Esophagus (tissue), 2 donors: ENCODE results near the gene RGS2. TPM values are rescaled to one million over a fixed set of nuclear protein-coding genes. Genes with fewer than 3 reads are reported as not detected.

Source experiments
- H3K27ac ChIP-seq, 2 donors: one replicate each; pipeline ENCODE4 v1.5.1; 2013; ENCODE audit warnings: low read depth in 2 of 2, mild to moderate bottlenecking in 2 of 2, inconsistent platforms in 1 of 2, low read length in 1 of 2, moderate library complexity in 1 of 2
- H3K27me3 ChIP-seq, 2 donors: one replicate each; pipeline ENCODE4 v1.6.1; 2013; ENCODE audit warnings: low read length in 2 of 2, control low read depth in 1 of 2, mild to moderate bottlenecking in 1 of 2; ENCODE audit not compliant: insufficient read depth in 2 of 2, control insufficient read depth in 1 of 2
- H3K36me3 ChIP-seq, 2 donors: one replicate each; pipeline ENCODE4 v1.6.1; 2013; ENCODE audit warnings: low read length in 1 of 2; ENCODE audit not compliant: control insufficient read depth in 2 of 2, insufficient read depth in 2 of 2
- H3K4me1 ChIP-seq, 2 donors: one replicate each; pipeline ENCODE4 v1.6.1; 2013; ENCODE audit warnings: low read length in 1 of 2; ENCODE audit not compliant: control insufficient read depth in 2 of 2, insufficient read depth in 2 of 2
- H3K4me3 ChIP-seq, 2 donors: one replicate each; pipeline ENCODE4 v1.5.1; 2013; ENCODE audit warnings: low read length in 2 of 2, mild to moderate bottlenecking in 2 of 2, low read depth in 1 of 2, moderate library complexity in 1 of 2
- H3K9me3 ChIP-seq, 2 donors: one replicate each; pipeline ENCODE4 v1.6.1; 2013; ENCODE audit warnings: mild to moderate bottlenecking in 2 of 2, low read depth in 1 of 2, low read length in 1 of 2, moderate library complexity in 1 of 2; ENCODE audit not compliant: control insufficient read depth in 2 of 2, insufficient read depth in 1 of 2
- WGBS, 2 donors: extraction: QIAGEN DNeasy Blood & Tissue Kit; methylation state at CpG; one replicate each; pipeline ENCODE4 v1.1.7; 2013; 5-methylcytosine and 5-hydroxymethylcytosine counted together
- polyA plus RNA-seq, 2 donors: library from polyadenylated mRNA; stranded (reverse); fragments of 200-250 nt; gene quantifications; one replicate each; pipeline ENCODE4 v1.2.3, GENCODE V29; 2013
- donor health status: healthy with polysubstance abuse.
- donor health status: Bipolar disorder and iron deficiency.

RGS2 gene
- polyA plus RNA-seq, 2 donors, result 31.4 to 52.5 TPM

GRCh38 chr1:192768463-192768862 is 40.4 kb upstream of the RGS2 start:
- no peaks in the 10 kb centered on the region for H3K27me3 ChIP-seq
- H3K4me1 ChIP-seq, result no peaks in the 10 kb centered on the region
- H3K36me3 ChIP-seq, result no peaks in the 10 kb centered on the region
- H3K9me3 ChIP-seq, result no peaks in the 10 kb centered on the region
- H3K27ac ChIP-seq, result no peak overlapping the region
- no peak overlapping the region for H3K4me3 ChIP-seq

GRCh38 chr1:192771341-192771740 is 37.5 kb upstream of the RGS2 start:
- Histone ChIP-seq H3K27ac (no peak overlapping the region), H3K4me1 (no peaks in the 10 kb centered on the region), H3K4me3 (no peak overlapping the region), H3K36me3 (no peaks in the 10 kb centered on the region), H3K9me3 (no peaks in the 10 kb centered on the region), H3K27me3 (no peaks in the 10 kb centered on the region)
- WGBS, 2 donors, result 94 to 95% methylated on average over 4 of the region's 4 CpGs

DNA sequence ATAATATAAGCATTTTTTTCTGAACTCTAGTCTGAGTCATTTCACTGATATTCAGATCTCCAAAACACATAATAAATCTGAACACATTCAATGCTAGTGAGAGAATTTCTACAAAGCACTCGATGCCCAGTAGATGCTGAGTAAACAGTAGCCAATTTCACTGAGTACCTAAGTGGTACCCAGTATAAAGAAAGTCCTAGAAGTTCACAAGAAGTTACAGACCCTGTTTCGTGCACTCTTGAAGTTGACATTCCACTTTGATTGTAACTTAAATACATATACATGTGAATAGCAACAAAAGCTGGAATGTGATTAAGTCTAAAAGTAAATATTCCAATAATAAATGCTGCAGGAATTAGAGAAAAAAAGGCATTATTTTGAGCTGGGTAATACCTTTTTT is 33.2 kb upstream of the RGS2 start:
- Histone ChIP-seq H3K4me1 (no peaks in the 10 kb centered on the region), H3K27ac (no peak overlapping the region)
- WGBS, 2 donors, result 51 to 55% methylated on average over 2 of the region's 2 CpGs

GRCh38 chr1:192776206-192776605 is 32.6 kb upstream of the RGS2 start:
- Histone ChIP-seq H3K27me3 (no peaks in the 10 kb centered on the region), H3K4me3 (no peak overlapping the region), H3K27ac (no peak overlapping the region), H3K4me1 (no peaks in the 10 kb centered on the region), H3K9me3 (no peaks in the 10 kb centered on the region), H3K36me3 (no peaks in the 10 kb centered on the region)
- 87 to 93% methylated on average over 4 of the region's 4 CpGs for WGBS, 2 donors

More for the DNA sequence above, 33.2 kb upstream of the RGS2 start:
- H3K36me3 ChIP-seq, result no peaks in the 10 kb centered on the region
- no peaks in the 10 kb centered on the region for H3K27me3 ChIP-seq
- no peak overlapping the region for H3K4me3 ChIP-seq
- H3K9me3 ChIP-seq, result no peaks in the 10 kb centered on the region

DNA sequence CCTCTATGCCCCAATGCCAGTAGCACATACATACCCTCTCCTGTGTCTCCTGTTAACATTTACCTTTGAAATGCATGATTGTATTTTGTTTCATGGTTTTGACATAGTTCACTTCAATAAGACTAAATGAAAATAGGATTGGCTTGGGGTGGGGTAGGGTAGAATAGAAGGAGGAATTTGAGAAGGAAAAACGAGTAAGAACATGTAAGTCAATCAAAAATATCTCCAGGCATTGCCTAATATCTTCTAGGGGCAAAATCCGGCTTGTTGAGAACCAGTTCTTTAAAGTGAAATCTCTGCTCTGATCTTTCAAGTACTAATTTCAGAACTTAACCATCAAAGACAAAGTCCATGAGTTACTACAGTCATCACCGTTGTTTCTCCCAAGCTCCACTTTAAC is 31.8 kb upstream of the RGS2 start:
- WGBS, 2 donors, result 40 to 63% methylated on average over 3 of the region's 3 CpGs
- Histone ChIP-seq H3K36me3 (no peaks in the 10 kb centered on the region), H3K27me3 (no peaks in the 10 kb centered on the region), H3K9me3 (no peaks in the 10 kb centered on the region), H3K4me3 (no peak overlapping the region), H3K4me1 (no peaks in the 10 kb centered on the region), H3K27ac (no peak overlapping the region)

- Histone ChIP-seq H3K4me3 (no peak overlapping the region), H3K27me3 (no peaks in the 10 kb centered on the region), H3K27ac (no peak overlapping the region), H3K36me3 (no peaks in the 10 kb centered on the region), H3K9me3 (no peaks in the 10 kb centered on the region), H3K4me1 (no peaks in the 10 kb centered on the region)
- 64 to 78% methylated on average over 6 of the region's 6 CpGs for WGBS, 2 donors
Measured at GRCh38 chr1:192783791-192784190, 25.0 kb upstream of the RGS2 start.

- no peak overlapping the region for H3K27ac ChIP-seq
- no peaks in the 10 kb centered on the region for H3K27me3 ChIP-seq
- no peaks in the 10 kb centered on the region for H3K9me3 ChIP-seq
- WGBS, 2 donors, result 75 to 86% methylated on average over 2 of the region's 2 CpGs
- H3K4me1 ChIP-seq, result no peaks in the 10 kb centered on the region
- no peak overlapping the region for H3K4me3 ChIP-seq
- H3K36me3 ChIP-seq, result no peaks in the 10 kb centered on the region
Measured at GRCh38 chr1:192784397-192784796, 24.4 kb upstream of the RGS2 start.

DNA sequence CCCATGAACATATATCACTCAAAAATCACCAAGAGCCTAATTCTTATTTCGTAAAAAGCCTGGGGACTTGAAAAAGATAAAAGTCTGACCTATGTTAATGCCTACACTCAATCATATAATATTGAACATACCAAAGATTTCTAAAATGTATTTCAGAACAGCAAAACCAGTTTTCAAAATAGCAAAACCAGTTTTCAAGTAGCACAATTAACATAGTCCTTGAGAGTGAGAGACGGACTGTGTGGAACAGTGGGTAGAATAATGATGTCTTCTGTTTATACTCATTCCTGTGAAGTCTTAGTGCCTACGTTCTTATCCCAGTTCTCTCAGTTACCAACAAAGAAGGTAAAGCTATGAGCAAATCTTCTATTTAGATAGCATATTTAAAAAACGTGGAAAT is 22.3 kb upstream of the RGS2 start:
- Histone ChIP-seq H3K9me3 (no peaks in the 10 kb centered on the region), H3K36me3 (no peaks in the 10 kb centered on the region), H3K27ac (no peak overlapping the region), H3K4me1 (no peaks in the 10 kb centered on the region), H3K27me3 (no peaks in the 10 kb centered on the region), H3K4me3 (no peak overlapping the region)
- 55 to 70% methylated on average over 4 of the region's 4 CpGs for WGBS, 2 donors

- Histone ChIP-seq H3K27ac (no peak overlapping the region), H3K4me1 (no peaks in the 10 kb centered on the region), H3K36me3 (no peaks in the 10 kb centered on the region), H3K9me3 (no peaks in the 10 kb centered on the region), H3K27me3 (no peaks in the 10 kb centered on the region), H3K4me3 (no peak overlapping the region)
- 66 to 71% methylated on average over 9 of the region's 9 CpGs for WGBS, 2 donors
Measured at GRCh38 chr1:192787914-192788585, 20.8 kb upstream of the RGS2 start.

DNA sequence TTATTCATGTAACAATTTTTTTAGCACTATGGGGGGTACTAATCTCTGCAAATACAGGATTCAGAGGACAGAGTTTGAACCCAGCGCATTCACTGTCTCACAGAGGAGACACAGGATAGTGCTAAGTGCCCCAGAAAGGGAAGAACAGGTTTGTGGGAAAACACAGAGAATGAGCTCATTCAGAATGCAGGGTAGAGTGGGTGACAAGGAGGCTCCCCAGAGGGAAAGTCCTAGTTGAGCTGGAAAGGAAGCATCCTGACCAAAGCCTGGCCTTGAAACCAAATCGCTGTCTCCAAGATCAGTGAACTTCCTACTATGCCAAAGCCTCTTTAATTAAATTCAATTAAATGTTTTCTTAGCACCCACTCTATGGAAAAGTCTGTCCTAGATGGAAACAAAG is 19.0 kb upstream of the RGS2 start:
- H3K36me3 ChIP-seq, result no peaks in the 10 kb centered on the region
- no peaks in the 10 kb centered on the region for H3K27me3 ChIP-seq
- whole genome bisulfite sequencing, 2 donors, result 90% methylated on average over 2 of the region's 2 CpGs
- H3K4me1 ChIP-seq, result no peaks in the 10 kb centered on the region
- no peaks in the 10 kb centered on the region for H3K9me3 ChIP-seq
- H3K27ac ChIP-seq, result no peak overlapping the region
- H3K4me3 ChIP-seq, result no peak overlapping the region
